Measurements from ENCODE around the gene INTS6L.

The INTS6L gene

GRCh38 chrX:135520553-135521404, at the start of gene INTS6L:
Gene INTS6L (plus strand): TSS chrX:135520660. CDS start chrX:135520993, 333 bp downstream.
- peak; percentile 52 to 78 (median 59) for DNase-seq (ENCODE audit: low read depth in 3 of 3)

- DNase-seq (ENCODE audit: low read depth in 3 of 3) = no peak
These were observed 44.1 kb upstream of the INTS6L start for GRCh38 chrX:135476378-135476777.

GRCh38 chrX:135477576-135477975, 42.9 kb upstream of the INTS6L start:
- peak in 2 of 3 donors; percentile 8 to 18 for DNase-seq (ENCODE audit: low read depth in 3 of 3)

- no peak for DNase-seq (ENCODE audit: low read depth in 3 of 3)
These were observed 40.4 kb upstream of the INTS6L start for GRCh38 chrX:135480076-135480475.

GRCh38 chrX:135481696-135482179, 38.7 kb upstream of the INTS6L start:
- no peak for DNase-seq (ENCODE audit: low read depth in 3 of 3)

- no peak for DNase-seq (ENCODE audit: low read depth in 3 of 3)
These were observed 35.7 kb upstream of the INTS6L start for GRCh38 chrX:135484641-135485289.

GRCh38 chrX:135489542-135489941, 30.9 kb upstream of the INTS6L start:
- no peak for DNase-seq (ENCODE audit: low read depth in 3 of 3)

- DNase-seq (ENCODE audit: low read depth in 3 of 3) = no peak
These were observed 29.4 kb upstream of the INTS6L start for GRCh38 chrX:135490979-135491514.

- DNase-seq (ENCODE audit: low read depth in 3 of 3) = no peak
These were observed 26.0 kb upstream of the INTS6L start for GRCh38 chrX:135494453-135494852.

GRCh38 chrX:135497736-135498135, 22.7 kb upstream of the INTS6L start:
- no peak for DNase-seq (ENCODE audit: low read depth in 3 of 3)

GRCh38 chrX:135498236-135498635, 22.2 kb upstream of the INTS6L start:
- DNase-seq (ENCODE audit: low read depth in 3 of 3) = no peak

GRCh38 chrX:135505351-135505750, 15.1 kb upstream of the INTS6L start:
- no peak for DNase-seq (ENCODE audit: low read depth in 3 of 3)

GRCh38 chrX:135509885-135510284, 10.6 kb upstream of the INTS6L start:
- no peak for DNase-seq (ENCODE audit: low read depth in 3 of 3)

GRCh38 chrX:135512508-135513129, 7.8 kb upstream of the INTS6L start:
- no peak for DNase-seq (ENCODE audit: low read depth in 3 of 3)

- DNase-seq (ENCODE audit: low read depth in 3 of 3) = no peak
These were observed 7.3 kb upstream of the INTS6L start for GRCh38 chrX:135513130-135513515.

GRCh38 chrX:135516376-135516775, 4.1 kb upstream of the INTS6L start:
- no peak for DNase-seq (ENCODE audit: low read depth in 3 of 3)

GRCh38 chrX:135518161-135518560, 2.3 kb upstream of the INTS6L start:
- no peak for DNase-seq (ENCODE audit: low read depth in 3 of 3)

- DNase-seq (ENCODE audit: low read depth in 3 of 3) = no peak
These were observed 373 bp upstream of the INTS6L start for GRCh38 chrX:135520022-135520552.

GRCh38 chrX:135521405-135522131, 1.1 kb downstream of the INTS6L start:
- DNase-seq (ENCODE audit: low read depth in 3 of 3) = peak; percentile 61 to 83 (median 75)

GRCh38 chrX:135522132-135522530, 1.7 kb downstream of the INTS6L start:
- DNase-seq (ENCODE audit: low read depth in 3 of 3) = no peak

Data from stimulated activated CD4-positive, alpha-beta T cell treated with anti-CD3 and anti-CD28 coated beads, TNF-alpha, amount 100 ng/mL, for 48 hours (primary cell).